ENCODE results near the gene TMEM163. TPM values are rescaled to one million over a fixed set of nuclear protein-coding genes. Genes with fewer than 3 reads are reported as not detected.
"Not testable (repeated sequence)": the region's sequence is repeated elsewhere in the genome, so short reads cannot be mapped to it uniquely, and the experiment has no call there.

TMEM163 gene
- total RNA-seq, 1 donor from 2014 or later, result 0.30 TPM

GRCh38 chr2:134586326-134586965 lies 132.4 kb downstream of the TMEM163 start:
- intact Hi-C loops (cut with micrococcal nuclease), result no loop called here

GRCh38 chr2:134583997-134584520 lies 134.7 kb downstream of the TMEM163 start:
- intact Hi-C loops (cut with micrococcal nuclease), result no loop called here

- intact Hi-C loops (cut with micrococcal nuclease), result no loop called here
Observed at GRCh38 chr2:134583462-134583861, 135.3 kb downstream of the TMEM163 start.

GRCh38 chr2:134582547-134582899 lies 136.3 kb downstream of the TMEM163 start:
- intact Hi-C loops (cut with micrococcal nuclease), result no loop called here

GRCh38 chr2:134581877-134582546 lies 136.8 kb downstream of the TMEM163 start:
- intact Hi-C loops (cut with micrococcal nuclease), result no loop called here

DNA sequence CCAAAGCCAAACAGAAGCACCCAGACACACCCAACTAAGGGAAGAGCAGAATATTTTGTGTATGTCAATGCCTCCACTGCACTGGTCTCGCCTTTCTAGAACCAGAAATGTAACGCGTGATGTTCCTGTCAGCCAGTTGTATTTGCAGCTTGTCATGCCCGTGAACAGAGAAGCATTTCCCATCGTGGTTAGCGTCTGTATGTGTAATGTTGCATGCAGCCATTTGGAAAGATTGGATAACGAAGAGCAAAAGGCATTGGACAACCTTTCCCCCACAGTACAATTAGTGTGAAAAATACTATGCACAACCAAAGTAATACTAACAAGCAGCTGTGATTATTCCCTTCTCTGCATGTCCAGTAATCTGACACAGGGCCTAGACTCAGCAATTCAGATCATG lies 140.5 kb downstream of the TMEM163 start:
- intact Hi-C loops (cut with micrococcal nuclease), result loop anchor here (5.0 kb wide), 2 partner anchors 114 to 319 kb away; no protein-coding TSS in a partner anchor

DNA sequence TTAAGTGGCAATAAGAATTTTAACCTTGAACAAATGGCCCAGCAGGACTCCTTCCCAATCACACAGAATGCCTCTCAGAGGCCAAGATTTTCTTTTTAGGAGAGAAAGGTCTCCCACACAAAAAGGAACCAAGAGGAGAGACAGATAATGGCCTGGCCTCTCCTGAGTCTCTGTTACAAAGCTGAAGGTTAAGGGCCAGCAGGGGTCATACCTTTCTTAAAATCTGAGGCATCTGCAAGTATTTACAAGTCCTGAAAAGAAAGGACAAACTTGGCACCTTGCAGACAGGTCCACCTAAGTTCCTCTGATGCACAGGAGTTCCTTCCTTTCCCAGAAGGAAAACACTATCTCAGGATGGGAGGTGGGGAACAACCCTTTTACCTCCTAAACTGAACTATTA lies 142.3 kb downstream of the TMEM163 start:
- intact Hi-C loops (cut with micrococcal nuclease), result loop anchor here (5.0 kb wide), 2 partner anchors 116 to 321 kb away; no protein-coding TSS in a partner anchor

DNA sequence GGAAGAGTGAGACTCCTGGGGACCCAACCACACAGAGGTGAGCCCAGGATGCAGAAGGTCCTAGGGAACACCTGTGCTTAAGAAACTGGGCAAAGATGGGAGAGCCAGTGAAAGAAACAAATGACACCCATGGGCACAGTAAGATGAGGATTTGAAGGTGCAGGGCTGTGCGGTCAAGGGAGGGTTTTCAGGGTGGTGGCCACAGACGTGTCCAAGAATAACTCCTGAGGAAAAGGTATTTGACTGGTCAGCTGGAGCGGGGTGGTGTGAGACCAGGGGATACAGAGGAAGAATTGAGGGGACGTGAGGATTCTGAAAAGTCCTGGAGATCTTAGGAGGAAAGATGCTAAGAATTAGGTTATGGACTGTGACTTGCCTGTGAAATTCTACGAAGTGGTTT lies 142.9 kb downstream of the TMEM163 start:
- intact Hi-C loops (cut with micrococcal nuclease), result loop anchor here (5.0 kb wide), 2 partner anchors 116 to 321 kb away; no protein-coding TSS in a partner anchor

- intact Hi-C loops (cut with micrococcal nuclease), result loop anchor here (5.0 kb wide), 2 partner anchors 118 to 323 kb away; no protein-coding TSS in a partner anchor
Observed at GRCh38 chr2:134574611-134575330, 144.0 kb downstream of the TMEM163 start.

DNA sequence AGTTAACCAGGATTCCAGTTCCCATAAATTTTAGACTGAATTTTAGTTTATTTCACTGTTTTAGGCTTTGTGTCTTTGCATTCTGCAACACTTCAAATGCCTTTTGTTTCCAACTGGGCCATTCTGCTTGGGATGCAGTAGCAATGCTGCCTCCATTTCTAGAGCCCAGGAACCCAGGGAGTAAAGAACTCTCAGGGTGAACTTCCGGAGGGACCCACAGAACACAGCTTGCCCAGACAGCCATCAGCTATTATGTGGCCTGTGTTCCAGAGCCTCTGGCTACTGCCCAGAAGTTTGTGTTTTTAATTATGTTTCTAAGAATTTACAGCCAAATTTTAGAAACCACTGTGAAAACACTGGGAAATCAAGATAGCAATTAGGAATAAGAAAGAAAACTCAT lies 145.1 kb downstream of the TMEM163 start:
- intact Hi-C loops (cut with micrococcal nuclease), result no loop called here

- intact Hi-C loops (cut with micrococcal nuclease), result no loop called here
Observed at GRCh38 chr2:134573085-134573370, 145.8 kb downstream of the TMEM163 start.

- intact Hi-C loops (cut with micrococcal nuclease), result no loop called here
Observed at GRCh38 chr2:134572314-134573084, 146.3 kb downstream of the TMEM163 start.

DNA sequence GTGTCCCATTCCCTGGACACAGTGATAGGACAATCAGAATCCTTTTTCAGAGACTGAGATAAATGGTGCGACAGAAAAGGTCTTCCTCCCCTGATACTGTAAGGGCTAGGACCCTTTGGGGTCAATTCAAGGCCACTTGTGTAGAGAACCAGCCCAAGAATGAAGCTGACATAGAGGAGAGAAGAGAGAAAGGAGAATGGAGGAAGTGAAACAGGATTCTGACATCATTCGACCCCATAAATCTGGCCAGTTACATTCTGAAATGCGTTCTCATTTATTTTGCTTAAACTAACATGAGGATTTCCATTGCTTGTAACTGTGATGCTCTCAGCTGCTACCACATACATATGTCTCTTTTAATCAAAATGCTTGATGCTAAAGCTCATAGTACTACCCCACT lies 148.1 kb downstream of the TMEM163 start:
- intact Hi-C loops (cut with micrococcal nuclease), result no loop called here

DNA sequence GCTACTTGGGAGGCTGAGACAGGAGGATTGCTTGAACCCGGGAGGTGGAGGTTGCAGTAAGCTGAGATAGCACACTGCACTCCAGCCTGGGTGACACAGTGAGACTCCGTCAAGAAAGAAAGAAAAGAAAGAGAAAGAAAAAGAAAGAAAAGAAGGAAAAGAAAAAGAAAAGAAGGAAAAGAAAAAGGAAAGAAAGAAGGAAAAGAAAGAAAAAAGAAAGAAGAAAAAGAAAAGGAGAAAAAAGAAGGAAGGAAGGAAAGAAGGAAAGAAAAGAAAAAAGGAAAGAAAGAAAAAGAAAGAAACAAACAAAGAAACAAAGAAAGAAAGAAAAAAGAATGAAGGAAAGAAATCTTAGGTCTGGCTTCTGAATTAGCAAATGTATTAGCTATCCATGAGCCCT lies 150.4 kb downstream of the TMEM163 start:
- intact Hi-C loops (cut with micrococcal nuclease), result no loop called here

GRCh38 chr2:134567666-134568065 lies 151.1 kb downstream of the TMEM163 start:
- intact Hi-C loops (cut with micrococcal nuclease), result no loop called here

DNA sequence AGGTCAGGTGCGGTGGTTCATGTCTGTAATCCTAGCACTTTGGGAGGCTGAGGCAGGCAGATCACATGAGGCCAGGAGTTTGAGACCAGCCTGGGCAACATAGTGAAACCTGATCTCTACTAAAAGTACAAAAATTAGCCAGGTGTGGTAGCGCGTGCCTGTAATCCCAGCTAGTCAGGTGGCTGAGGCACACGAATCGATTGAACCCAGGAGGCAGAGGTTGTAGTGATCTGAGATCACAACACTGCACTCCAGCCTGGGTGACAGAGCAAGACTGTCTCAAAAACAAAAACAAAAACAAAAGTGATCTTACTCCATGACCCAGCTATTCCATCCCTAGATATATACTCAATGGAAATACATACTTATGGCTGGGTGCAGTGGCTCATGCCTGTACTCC lies 153.8 kb downstream of the TMEM163 start:
- intact Hi-C loops (cut with micrococcal nuclease), result not testable (repeated sequence)

GRCh38 chr2:134564549-134564948 lies 154.3 kb downstream of the TMEM163 start:
- intact Hi-C loops (cut with micrococcal nuclease), result no loop called here

DNA sequence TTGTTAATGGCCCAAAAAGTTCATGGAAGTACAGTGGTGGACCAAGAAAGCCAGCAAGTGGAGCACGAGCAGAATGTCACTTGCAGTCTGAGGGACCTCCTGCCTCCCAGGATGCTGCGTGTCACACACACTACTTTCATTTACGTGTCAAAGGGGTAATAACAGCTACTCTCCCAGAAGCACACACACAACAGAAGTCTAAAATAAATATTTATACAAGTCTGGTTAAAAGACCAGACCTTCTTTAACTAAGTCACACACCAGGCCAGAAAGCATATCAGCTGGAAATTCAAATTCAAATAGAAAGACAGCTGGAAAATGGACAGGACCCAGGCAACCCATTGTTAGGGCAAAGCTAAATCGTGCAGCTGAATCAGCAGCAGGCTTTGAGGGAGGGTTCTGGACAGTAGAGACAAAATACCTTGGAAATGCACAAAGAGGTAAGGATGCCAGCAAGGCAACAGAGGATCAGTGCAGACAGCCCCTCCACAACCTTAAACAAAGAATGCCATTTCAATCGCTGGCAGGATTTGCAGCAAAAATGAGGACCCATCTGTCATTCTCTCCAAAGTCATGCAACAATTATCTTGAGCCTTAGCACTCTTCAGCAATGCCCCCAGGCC lies 160.5 kb downstream of the TMEM163 start:
- intact Hi-C loops (cut with micrococcal nuclease), result no loop called here

DNA sequence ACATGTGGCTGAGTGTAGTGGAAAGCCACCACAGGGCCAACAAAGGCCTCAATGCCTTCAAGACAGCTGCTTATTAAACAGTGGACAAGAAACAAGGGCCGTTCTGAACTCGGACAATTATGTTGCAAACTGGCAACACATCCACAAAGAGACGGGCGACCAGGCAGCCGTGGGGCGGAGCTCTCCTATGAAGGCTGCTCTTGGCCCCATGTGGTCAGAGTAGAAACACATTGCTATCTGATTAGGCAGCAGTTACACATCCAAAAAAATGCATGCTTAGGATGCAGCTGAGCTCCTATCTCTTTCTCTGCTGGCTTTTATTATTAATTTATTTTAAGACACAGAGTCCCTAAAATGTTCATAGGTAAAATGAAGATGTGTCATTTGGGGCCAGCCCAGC lies 163.4 kb downstream of the TMEM163 start:
- intact Hi-C loops (cut with micrococcal nuclease), result no loop called here

GRCh38 chr2:134553657-134554056 lies 165.1 kb downstream of the TMEM163 start:
- intact Hi-C loops (cut with micrococcal nuclease), result no loop called here

DNA sequence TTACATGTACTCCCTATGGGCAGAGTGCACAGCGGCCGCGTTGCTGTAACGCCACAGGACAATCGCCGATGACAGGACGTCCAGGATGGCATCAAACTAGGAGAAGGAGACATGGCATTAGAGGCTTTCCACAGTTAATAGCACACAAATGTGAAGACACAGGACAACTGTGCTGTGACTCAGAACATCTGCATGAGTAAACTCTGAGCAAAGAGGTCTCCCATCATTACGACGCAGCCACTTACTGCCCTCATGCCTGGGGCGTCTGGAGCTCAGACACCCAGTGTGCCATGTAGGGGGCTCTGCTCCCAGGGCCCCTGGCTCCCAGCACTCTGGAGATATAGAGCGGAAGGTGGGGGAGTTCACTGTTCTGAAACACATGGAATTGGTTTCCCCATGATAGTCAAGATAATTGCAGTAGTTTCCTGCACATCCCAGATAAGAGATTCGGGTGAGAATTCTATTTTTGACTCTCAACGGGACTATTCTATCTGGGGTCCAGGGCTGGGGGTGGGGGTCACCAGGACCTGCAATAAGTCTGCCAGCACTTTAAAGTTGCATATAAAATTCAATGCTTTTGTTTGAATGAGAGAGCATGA lies 168.1 kb downstream of the TMEM163 start:
- intact Hi-C loops (cut with micrococcal nuclease), result no loop called here
